Measurements from ENCODE around the gene GPS1.

Gene GPS1

DNA sequence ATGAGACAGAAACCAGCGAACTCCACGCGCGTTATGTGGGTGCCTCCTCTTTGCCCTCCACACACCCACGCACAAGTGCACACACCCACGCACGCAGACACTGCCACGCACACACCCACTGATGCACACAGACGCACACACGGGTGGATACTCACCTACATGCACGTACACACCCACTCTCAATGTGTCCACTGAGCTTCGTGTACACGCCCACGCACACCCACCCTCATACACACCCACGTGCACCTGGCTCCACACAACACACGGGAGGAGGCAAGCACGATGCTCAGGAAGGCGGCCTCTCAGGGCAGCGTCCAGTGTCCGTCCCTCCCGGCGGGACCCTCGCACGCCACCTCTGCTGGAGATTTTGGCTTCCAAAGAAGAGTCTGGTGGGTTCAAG lies 4.3 kb upstream of the GPS1 start:
- no peak for DNase-seq

DNA sequence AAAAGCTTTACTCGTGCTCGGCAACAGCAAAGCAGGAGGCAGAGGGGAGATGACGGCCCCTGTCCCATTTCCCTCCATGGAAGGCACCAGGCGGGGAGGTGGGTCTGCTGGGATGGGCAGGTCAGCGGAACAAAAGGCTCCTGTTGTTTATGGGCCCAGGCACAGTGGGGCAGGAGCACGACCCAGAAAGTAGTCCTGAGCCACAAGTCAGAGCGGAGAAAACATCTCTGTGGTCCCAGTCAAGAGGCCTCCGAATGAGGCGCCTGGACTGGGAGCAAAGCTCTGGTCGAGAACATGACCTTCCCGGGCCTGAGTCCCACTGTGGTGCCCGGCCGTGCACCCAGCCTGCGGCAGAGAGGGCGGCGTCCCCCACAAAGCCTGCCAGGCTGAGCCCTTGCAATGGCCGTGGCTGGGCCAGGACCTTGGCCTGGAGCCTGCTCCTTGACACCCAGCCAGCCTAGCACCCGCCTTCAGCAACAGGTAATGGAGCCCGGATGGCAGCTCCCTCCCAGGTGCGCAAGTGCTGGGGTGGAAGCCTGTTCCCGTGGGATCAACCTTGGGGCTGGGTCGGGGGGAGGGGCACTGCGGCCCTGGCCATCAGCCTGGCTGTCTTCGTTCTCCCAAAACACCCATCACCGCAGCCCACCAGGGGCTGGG lies 3.7 kb upstream of the GPS1 start:
- no peak for DNase-seq

DNA sequence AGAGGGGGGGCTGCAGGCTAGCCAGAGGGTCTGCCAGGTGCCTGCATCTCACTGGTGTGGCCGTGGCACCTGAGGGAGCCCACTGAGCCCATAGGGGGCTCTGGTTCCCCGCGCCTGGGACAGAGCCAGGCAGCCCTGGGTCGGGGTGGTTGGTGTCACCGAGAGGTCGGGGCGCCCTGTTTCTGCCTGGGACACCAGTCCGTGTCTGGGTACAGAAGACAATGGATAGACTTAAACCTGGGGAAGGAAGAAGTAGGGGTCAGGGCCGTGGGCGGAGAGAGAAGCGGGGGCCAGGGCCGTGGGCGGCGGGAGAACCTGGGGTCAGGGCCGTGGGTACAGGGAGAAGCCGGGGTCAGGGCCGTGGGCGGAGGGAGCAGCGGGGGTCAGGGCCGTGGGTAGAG lies 3.1 kb upstream of the GPS1 start:
- no peak for DNase-seq

DNA sequence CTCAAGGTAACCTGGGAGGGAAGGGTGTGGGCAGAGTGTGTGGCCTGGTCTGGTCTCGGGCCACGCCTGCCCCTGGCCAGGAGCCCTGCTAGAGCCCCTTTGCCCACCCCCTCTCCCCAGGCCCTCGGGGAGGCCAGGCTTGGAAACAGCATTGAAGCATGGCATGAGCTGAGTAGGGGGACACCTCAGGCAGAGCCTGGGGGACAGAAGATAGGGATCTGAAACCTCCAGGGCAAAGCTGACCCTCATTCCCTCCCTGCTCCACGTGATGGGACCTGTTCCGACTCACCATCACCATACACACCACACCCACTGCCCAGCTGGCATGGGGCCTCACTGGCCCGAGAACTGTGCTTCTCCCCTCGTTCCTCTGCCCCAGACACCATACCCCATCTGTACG lies 2.6 kb upstream of the GPS1 start:
- no peak for DNase-seq

DNA sequence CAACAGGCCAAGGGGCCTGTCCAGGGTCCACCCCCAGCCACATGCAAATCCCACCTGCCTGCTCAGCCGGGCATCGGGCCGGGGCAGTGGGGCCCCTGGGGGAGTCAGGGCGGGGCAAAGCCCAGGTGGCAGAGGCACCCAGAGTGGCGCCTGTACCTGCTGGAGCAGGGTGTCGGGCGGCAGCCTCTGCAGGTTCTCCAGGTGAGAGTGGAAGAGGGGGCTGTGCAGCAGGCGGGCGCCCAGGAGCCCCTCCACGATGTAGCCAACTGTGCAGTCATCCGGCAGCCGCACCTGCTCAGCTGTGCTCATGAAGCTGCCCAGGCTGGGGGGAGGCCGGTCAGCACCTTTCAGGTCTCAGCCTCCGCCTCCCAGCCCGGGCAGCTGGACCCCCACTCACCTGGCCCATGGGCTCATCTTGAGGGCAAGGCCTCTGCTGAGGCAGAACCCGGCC lies 2.2 kb upstream of the GPS1 start:
- DNase-seq = no peak

DNA sequence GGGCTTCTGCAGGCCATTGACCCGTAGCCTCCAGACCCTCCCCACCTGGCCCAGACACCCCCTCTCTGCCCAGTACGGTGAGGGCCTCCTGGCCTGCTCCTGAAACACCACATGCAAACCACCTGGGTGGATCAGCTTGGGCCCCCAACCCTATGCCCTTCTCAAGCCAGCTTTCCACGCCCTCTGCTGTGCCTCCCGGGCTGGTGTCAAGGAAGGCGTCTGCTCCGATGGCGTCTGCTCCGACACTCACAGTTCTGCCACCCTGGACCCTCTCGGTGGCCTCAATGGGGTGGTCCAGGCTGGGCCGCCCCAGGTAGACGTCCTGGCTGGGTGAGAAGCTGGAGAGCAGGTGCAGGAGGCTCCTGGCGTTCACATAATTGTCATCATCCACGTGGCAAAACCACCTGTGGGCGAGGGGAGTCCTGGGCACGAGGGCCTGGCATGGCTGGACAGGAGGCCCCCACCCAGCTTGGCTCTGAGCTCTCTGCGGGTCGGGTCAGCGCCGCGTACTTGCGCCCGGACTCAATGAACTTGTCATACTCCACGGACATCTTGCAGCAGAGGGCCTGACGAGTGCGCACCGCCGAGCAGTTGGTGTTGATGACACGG lies 1.4 kb upstream of the GPS1 start:
- DNase-seq = no peak

DNA sequence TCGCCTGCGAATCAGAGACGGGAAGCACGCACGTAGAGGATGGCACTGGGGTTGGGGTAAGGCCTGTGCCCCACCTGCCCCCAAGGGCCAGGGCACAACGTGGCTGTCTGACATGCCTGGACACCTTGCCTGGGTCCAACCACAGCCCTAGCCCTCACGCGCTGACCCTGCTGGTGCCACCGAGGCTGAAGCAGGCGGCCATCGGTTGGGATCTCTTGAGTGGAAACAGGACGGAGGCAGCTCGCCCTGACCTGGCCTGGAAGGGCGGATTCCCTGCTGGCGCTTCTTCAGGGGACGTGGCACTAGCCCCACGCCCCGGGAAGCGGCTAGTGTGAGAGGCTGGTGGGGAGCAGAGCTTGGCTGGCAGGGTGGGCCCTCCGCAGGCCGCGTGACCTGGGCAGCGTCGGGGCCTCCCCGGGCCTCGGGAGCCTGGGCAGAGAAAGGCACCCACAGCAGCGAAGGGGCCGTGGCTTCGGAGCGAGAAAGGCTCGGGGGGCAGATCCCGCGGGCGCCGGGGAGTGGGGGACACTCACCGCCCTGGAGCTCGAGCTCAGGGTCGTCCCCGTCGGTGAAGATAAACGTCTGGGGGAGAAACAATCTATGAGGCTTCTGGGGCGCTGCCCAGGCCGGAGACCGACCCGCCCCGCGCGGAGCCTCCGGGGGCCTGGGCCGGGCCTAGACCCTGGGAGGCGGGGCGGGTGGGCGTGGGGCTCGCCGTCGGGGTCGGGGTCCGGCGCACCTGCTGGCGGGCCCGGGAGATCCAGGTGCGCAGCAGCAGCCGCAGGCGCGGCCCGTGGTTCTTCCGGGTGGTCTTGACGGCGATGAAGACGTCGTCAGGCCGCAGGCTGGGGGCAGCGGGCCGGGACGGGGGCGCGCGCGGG lies 697 bp upstream of the GPS1 start:
- no peak for DNase-seq

DNA sequence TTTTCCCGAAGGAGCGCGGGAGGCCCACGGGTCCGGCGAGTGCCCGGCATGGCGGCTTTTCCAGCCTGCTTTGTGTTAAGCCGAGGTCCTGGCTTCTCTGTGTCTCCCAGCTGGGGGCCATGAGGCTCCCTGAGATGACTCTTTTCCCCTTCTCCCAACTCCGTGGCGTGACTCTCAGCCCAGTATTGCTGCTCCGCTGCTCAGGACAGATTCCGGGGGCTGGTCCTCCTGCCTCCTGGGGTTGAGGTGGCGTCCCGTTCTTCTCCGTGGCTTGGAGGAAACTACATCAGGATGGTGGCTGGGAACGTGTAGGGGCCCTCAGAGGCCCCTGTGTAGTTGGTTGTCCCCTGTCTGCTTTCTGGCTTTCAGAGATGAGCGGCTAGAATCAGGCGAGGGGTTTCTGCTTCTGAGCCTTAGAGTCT lies 951 bp downstream of the GPS1 start:
- no peak for DNase-seq

DNA sequence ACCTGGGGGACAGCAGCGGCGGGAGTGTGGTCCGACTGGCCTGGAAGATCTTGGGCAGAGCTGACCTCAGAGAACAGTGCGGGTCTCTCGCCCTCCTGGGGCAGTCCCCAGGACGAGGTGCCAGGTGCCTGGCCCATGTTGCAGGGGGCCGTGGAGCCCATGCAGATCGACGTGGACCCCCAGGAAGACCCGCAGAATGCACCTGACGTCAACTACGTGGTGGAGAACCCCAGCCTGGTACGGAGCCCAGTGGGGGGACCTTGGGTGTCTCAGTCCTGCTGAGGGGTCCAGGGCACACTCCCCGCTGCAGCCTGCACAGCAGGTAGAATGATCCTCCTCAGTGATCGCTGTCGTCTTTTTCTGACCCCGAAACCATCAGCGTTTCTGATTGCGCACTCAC lies 1.4 kb downstream of the GPS1 start:
- no peak for DNase-seq

DNA sequence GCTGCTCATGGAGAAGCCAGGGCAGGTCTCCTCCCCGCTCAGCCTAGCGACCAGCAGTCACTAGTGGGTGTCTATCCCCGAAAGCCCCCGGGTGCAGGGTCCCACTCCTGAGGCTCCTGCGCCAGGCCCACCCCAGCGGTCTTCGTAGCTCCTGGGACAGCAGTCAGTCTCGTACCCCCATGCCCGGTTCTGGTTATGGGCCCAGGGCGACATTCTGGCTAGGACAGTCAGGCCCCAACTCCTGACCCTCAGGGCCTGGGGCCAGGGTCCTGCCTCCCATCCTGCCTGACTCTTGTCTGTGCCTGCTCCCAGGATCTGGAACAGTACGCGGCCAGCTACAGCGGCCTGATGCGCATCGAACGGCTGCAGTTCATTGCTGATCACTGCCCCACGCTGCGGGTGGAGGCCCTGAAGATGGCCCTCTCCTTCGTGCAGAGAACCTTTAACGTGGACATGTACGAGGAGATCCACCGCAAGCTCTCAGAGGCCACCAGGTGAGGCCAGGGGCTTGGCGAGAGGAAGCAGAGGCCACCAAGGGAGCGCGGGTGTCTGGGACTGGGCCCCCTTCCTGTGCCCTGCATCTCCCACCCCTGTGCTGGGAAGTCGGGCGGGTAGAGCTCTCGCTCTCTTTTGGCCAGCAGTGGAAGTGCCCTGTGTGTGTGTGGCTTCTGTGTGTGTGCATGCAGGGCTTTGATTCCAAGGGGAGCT lies 2.0 kb downstream of the GPS1 start:
- DNase-seq = no peak

DNA sequence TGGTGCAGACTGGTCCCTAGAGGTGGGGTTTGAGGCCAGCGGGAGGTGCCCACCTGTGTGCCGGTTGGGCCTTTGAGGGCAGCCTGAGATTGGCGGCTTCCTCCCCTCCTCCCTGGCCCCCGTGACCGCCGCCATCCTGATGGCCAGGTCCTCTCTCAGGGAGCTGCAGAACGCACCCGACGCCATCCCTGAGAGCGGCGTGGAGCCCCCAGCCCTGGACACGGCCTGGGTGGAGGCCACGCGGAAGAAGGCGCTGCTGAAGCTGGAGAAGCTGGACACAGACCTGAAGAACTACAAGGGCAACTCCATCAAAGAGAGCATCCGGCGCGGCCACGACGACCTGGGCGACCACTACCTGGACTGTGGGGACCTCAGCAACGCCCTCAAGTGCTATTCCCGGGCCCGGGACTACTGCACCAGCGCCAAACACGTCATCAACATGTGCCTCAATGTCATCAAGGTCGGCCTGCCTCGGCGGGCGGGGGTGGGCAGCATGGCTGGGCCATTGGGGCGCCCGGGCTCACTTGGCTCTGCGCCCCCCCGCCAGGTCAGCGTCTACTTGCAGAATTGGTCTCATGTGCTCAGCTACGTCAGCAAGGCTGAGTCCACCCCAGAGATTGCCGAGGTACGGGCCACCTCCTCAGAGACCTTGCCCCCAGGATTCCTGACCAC lies 2.8 kb downstream of the GPS1 start:
- no peak for DNase-seq

DNA sequence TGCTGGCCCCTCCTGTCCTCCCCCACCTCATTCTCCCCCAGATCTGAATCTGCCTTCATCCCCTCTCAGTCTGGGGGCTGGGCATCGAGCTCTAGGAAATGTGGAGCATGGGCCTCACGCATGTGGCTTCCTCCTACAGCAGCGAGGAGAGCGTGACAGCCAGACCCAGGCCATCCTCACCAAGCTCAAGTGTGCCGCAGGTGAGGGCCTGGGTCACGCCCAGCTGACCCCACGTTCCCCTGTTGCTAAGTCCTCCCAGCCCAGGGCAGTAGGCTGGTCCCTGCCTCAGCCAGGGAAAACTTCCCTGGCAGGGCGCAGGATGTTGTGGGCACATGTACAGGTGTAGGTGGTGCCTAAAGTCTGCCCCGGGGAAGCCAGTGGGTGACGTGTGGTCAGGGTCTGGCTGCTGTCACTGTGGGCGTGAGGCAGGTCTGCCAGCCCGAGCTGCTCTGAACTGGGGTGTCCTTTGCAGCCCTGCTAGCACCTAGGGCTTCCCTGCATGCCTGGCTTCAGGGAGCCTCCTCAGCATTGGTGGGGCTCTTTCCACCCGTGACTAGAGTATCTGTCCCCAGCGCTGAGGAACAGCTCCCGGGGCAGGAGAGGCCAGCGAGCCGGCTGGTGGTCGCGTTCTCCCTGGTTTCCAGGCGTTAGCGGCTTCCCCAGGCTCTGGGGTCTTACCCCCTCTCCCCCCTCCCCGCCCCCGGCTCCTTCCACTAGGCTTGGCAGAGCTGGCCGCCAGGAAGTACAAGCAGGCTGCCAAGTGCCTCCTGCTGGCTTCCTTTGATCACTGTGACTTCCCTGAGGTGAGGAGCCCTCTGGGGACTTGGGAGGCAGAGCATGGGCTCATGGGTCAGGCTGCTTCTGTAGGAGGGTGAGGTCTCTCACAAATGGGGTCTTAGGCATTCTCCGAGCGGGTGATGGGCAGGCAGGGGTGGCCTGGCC lies 3.6 kb downstream of the GPS1 start:
- peak; percentile 55 for DNase-seq

DNA sequence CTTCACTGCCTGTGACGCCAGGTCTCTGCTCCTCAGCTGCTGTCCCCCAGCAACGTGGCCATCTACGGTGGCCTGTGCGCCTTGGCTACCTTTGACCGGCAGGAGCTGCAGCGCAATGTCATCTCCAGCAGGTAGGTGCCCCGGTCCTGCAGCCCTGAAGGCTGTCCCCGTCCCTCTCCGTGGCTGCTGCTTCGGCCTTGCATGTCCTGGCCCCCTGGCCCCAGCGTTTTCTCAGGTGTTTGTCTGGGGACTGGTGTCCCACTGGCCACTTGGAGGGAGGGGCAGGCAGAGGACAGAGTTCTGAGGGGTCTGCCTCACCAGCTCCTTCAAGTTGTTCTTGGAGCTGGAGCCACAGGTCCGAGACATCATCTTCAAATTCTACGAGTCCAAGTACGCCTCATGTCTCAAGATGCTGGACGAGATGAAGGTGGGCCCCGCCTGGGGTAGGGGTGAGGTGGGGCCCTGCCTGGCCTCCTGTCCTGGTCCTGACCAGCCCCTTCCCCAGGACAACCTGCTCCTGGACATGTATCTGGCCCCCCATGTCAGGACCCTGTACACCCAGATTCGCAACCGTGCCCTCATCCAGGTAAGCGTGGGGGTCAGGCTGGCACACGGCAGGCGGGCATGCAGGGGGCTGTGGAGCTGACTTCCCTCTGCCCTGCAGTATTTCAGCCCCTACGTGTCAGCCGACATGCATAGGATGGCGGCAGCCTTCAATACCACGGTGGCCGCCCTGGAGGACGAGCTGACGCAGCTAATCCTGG lies 4.4 kb downstream of the GPS1 start:
- no peak for DNase-seq

DNA sequence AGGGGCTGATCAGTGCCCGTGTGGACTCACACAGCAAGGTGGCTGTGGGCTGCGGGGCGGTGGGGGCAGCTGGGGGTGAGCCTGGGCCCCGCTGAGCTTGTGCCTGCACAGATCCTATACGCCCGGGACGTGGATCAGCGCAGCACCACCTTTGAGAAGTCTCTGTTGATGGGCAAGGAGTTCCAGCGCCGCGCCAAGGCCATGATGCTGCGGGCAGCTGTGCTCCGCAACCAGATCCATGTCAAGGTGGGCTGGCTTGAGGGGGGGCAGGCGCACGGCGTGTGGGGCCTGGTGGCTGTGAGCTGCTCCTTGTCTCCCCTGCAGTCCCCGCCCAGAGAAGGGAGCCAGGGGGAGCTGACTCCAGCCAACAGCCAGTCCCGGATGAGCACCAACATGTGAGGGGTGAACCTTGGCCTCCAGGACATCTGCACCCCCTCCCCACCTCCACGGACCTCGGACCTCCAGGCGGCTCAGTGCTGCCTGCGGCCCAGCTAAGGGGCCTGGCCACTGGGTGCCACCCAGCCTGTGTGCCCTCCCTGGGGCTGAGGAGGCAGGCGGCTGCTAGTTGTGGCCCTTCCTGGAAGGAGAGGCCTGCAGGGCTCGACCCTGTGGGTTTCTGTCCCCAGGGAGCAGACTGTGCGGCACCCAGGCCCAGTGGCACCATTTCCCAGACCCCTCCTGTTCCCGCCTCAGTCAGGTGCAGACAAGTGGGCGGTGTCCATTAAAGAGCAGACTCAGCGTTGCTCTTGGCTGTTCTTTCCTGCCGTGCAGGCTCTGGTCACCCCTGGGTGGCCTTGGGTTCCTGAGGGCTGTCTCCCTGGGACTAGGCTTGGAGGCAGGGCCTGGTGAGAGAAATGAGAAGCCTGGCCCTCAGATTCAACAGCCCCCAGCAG lies 5.3 kb downstream of the GPS1 start:
- DNase-seq = no peak

DNA sequence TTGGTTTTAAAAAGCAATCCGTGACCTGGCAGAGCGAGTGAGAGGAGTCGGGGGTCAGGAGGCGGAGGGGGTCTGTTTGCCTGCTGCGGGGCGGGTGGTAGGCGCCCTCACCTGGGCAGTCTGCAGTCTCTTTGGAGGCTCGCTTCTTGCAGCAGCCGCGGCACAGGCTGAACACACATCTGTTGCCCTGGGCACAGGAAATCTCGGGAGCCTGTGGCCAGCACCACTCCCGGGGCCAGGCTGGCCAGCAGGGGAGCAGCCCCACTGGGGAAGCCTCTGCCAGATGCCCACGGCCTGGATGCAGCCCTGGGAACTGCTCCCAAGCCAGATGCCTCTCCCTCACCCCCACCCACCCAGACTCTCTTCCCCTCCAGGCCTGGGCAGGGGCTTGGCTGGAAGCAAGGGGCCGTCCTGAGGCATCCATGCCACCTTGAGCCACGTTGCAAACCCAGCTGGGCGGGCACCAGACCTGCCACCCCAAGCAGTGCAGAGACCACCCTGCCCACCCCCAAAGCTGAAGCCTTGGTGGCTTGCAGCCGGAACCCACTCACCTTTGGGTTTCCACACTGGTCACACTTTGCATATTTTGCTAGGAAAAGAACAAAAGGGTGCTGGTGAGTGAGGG lies 6.6 kb downstream of the GPS1 start:
- no peak for DNase-seq

DNA sequence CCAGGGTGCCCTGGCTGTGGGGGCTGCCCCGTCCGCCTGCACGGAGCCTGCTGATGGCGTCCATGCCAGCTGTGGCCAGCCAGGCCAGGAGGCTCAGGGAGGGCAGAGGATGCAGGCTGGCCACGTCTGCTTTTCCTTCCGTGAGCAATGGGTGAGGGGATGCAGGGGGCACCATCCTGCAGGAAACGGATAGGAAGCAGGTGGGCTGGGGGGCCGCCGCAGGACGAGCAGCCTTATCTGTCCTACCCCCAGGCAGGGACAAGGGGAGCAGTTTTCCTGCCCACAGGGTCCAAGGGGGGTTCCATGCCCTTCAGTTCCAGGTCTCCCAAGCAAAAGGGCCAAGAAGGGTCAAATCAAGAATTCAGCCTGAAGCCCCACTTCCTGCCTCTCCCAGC lies 7.2 kb downstream of the GPS1 start:
- DNase-seq = no peak

DNA sequence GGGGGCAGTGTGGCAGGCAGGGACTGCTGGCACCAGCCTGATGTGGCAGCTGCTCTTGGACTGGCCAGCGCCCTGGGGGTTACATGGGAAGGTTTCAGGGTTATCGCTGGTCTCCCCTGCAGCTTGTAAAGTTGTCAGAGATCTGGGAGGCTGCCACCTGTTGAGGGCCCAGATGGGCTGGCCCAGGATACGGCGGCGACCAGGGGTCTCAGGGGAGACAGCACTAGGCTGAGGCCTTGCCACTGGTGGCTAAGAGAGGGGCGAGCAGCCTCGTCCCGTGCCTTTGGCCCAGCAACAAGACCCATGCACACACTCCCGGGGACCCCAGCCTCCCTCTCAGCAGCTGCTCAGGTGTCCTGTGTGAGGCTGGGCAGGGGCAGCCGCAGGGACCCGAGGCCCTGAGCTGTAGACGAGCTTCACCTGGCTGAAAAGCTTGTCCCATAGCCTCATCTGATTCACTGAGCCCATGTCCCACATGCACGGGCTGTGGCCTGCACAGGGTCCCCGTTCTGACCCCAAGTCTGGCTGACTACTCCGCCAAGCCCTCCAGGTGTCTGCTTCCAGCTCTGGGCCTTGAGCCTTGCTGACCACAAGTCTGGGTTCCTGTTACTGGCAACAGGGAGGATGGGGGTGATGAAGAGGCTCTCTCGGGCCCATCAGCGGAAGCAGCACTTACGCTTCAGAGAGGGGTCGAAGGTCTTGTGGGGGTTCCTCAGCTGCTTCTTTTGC lies 7.7 kb downstream of the GPS1 start:
- DNase-seq = peak; percentile 27

DNA sequence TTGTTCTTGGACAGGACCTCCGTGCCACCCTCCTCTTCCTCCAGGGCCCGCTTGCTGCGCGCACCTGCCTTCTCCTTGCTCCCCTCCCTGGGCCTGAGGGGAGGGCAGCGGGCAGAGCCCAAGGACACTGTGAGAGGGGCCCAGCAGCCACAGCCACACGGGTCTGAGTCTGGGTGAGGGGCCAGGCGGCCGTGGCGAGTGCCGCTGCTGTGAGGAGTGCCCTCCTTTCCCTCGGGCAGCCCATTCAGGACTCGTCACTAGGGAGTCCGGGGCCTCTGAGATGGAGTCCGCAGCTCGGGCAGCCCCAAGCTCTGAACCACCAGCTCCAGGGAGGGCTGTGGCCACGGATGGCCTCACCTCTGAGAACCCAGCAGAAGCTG lies 8.3 kb downstream of the GPS1 start:
- DNase-seq = no peak

DNA sequence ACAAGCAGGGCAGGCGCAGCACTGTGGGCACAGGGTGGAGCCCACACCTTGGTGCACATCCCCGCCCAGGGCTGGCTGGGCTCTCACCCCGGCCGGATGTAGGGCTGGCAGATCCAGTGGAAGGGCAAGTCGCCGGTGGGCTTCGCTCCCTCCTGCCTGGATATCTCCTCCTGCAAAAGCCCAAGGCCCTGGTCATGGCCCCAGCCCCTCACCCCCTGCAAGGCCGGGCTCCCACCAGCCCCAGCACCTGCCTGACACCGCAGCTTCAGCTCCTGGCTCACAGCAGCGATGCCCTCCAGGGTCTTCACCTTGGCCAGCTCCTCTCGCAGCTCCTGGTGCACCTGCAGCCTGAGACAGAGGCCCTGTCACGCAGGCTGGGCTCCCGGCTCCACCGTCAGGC lies 8.9 kb downstream of the GPS1 start:
- no peak for DNase-seq

Measured in NCI-H69 (cell line).